Measurements from ENCODE around the gene CDC42BPB.

Gene CDC42BPB

GRCh38 chr14:103089386-103090335, 32.3 kb upstream of the CDC42BPB start:
- TF ChIP-seq ZNF302 (tag by site-specific recombination; IDR thresholded peaks at IDR 0.05; ENCODE audit: low read depth), result no peak
- no peak for TF ChIP-seq ZNF114 (tag by site-specific recombination; IDR thresholded peaks at IDR 0.05)
- TF ChIP-seq, protein P1, sequence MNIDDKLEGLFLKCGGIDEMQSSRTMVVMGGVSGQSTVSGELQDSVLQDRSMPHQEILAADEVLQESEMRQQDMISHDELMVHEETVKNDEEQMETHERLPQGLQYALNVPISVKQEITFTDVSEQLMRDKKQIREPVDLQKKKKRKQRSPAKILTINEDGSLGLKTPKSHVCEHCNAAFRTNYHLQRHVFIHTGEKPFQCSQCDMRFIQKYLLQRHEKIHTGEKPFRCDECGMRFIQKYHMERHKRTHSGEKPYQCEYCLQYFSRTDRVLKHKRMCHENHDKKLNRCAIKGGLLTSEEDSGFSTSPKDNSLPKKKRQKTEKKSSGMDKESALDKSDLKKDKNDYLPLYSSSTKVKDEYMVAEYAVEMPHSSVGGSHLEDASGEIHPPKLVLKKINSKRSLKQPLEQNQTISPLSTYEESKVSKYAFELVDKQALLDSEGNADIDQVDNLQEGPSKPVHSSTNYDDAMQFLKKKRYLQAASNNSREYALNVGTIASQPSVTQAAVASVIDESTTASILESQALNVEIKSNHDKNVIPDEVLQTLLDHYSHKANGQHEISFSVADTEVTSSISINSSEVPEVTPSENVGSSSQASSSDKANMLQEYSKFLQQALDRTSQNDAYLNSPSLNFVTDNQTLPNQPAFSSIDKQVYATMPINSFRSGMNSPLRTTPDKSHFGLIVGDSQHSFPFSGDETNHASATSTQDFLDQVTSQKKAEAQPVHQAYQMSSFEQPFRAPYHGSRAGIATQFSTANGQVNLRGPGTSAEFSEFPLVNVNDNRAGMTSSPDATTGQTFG (tag by site-specific recombination; IDR thresholded peaks at IDR 0.05; ENCODE audit: borderline replicate concordance), result no peak
- no peak for TF ChIP-seq GLI4 (tag by site-specific recombination; IDR thresholded peaks at IDR 0.05)
- no peak for TF ChIP-seq ZNF398 (tag by site-specific recombination; IDR thresholded peaks at IDR 0.05)
- Histone ChIP-seq H3K4me3 (ENCODE audit: low read depth, low read length) (no peak overlapping the region), H3K27ac (ENCODE audit: extremely low read depth, low read depth, low read length) (no peak overlapping the region), H3K9me3 (ENCODE audit: control insufficient read depth, insufficient read depth, low read depth, low read length) (no peaks in the 10 kb centered on the region), H3K36me3 (ENCODE audit: control insufficient read depth in 2 of 2, insufficient read depth in 1 of 2, low read length in 2 of 2) (no peaks in the 10 kb centered on the region), H3K4me1 (ENCODE audit: control insufficient read depth, insufficient read depth, low read length) (no peaks in the 10 kb centered on the region; the same call in 1 of the 2 replicates)
- ChIA-PET POLR2A (no interaction called here), CTCF (interaction anchor here (0.6 to 1.2 kb wide), 3 partner anchors 15 to 831 kb away, joined by 3 to 4 read pairs (median 3); no protein-coding TSS in a partner anchor)

DNA sequence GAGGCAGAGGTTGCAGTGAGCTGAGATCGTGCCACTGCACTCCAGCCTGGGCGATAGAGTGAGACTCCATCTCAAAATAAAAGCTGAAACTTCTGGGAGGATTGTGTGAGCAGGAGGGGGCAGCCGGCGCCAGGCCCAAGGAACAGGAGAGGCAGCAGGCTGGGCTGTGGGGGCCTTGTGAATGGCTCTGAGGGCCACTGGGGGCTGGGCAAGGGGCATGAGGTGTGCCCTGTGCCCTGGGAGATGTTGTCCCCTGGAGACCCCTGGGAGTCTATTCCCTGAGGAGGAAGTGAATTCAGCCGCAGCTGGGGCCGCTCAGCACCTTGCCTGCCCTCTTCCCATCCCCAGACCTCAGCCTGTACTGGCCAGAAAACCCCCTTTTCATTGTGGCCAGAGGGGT, 31.6 kb upstream of the CDC42BPB start:
- POLR2A ChIA-PET, result no interaction called here
- CTCF ChIA-PET, result interaction anchor here (0.6 to 1.1 kb wide), 2 partner anchors 97 to 831 kb away, joined by 3 to 4 read pairs; no protein-coding TSS in a partner anchor
- TF ChIP-seq, protein P2, sequence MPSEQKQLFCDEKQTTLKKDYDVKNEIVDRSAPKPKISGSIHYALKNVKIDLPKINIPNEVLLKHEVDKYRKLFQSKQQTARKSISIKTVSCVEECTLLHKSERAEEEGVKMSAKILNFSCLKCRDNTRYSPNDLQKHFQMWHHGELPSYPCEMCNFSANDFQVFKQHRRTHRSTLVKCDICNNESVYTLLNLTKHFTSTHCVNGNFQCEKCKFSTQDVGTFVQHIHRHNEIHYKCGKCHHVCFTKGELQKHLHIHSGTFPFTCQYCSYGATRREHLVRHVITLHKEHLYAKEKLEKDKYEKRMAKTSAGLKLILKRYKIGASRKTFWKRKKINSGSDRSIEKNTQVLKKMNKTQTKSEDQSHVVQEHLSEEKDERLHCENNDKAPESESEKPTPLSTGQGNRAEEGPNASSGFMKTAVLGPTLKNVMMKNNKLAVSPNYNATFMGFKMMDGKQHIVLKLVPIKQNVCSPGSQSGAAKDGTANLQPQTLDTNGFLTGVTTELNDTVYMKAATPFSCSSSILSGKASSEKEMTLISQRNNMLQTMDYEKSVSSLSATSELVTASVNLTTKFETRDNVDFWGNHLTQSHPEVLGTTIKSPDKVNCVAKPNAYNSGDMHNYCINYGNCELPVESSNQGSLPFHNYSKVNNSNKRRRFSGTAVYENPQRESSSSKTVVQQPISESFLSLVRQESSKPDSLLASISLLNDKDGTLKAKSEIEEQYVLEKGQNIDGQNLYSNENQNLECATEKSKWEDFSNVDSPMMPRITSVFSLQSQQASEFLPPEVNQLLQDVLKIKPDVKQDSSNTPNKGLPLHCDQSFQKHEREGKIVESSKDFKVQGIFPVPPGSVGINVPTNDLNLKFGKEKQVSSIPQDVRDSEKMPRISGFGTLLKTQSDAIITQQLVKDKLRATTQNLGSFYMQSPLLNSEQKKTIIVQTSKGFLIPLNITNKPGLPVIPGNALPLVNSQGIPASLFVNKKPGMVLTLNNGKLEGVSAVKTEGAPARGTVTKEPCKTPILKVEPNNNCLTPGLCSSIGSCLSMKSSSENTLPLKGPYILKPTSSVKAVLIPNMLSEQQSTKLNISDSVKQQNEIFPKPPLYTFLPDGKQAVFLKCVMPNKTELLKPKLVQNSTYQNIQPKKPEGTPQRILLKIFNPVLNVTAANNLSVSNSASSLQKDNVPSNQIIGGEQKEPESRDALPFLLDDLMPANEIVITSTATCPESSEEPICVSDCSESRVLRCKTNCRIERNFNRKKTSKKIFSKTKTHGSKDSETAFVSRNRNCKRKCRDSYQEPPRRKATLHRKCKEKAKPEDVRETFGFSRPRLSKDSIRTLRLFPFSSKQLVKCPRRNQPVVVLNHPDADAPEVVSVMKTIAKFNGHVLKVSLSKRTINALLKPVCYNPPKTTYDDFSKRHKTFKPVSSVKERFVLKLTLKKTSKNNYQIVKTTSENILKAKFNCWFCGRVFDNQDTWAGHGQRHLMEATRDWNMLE (tag by site-specific recombination; conservative IDR thresholded peaks at IDR 0.05; ENCODE audit: low read depth), result no peak
- TF ChIP-seq ZNF335 (tag by site-specific recombination; conservative IDR thresholded peaks at IDR 0.05), result 0 out of 2 replicates have a peak, but pooled peaks have one; percentile 9

GRCh38 chr14:103087343-103087835, 30.0 kb upstream of the CDC42BPB start:
- no peak overlapping the region for H3K27ac ChIP-seq (ENCODE audit: extremely low read depth, low read depth, low read length)
- H3K9me3 ChIP-seq (ENCODE audit: control insufficient read depth, insufficient read depth, low read depth, low read length), result no peaks in the 10 kb centered on the region
- H3K36me3 ChIP-seq (ENCODE audit: control insufficient read depth in 2 of 2, insufficient read depth in 1 of 2, low read length in 2 of 2), result no peaks in the 10 kb centered on the region
- POLR2A ChIA-PET, result interaction anchor here (1.2 kb wide), 1 partner anchor 9 kb away, joined by 3 read pairs; no protein-coding TSS in a partner anchor
- H3K4me3 ChIP-seq (ENCODE audit: low read depth, low read length), result no peak overlapping the region
- CTCF ChIA-PET, result interaction anchor here (0.6 to 1.6 kb wide), 2 partner anchors 17 to 54 kb away, joined by 3 to 8 read pairs; no protein-coding TSS in a partner anchor
- H3K4me1 ChIP-seq (ENCODE audit: control insufficient read depth, insufficient read depth, low read length), result no peaks in the 10 kb centered on the region; the same call in 1 of the 2 replicates
- TF ChIP-seq ZNF639 (tag by site-specific recombination; IDR thresholded peaks at IDR 0.05), result no peak
- peak; percentile 60 for TF ChIP-seq ZIC2 (tag by site-specific recombination; IDR thresholded peaks at IDR 0.05)
- TF ChIP-seq, protein P3, sequence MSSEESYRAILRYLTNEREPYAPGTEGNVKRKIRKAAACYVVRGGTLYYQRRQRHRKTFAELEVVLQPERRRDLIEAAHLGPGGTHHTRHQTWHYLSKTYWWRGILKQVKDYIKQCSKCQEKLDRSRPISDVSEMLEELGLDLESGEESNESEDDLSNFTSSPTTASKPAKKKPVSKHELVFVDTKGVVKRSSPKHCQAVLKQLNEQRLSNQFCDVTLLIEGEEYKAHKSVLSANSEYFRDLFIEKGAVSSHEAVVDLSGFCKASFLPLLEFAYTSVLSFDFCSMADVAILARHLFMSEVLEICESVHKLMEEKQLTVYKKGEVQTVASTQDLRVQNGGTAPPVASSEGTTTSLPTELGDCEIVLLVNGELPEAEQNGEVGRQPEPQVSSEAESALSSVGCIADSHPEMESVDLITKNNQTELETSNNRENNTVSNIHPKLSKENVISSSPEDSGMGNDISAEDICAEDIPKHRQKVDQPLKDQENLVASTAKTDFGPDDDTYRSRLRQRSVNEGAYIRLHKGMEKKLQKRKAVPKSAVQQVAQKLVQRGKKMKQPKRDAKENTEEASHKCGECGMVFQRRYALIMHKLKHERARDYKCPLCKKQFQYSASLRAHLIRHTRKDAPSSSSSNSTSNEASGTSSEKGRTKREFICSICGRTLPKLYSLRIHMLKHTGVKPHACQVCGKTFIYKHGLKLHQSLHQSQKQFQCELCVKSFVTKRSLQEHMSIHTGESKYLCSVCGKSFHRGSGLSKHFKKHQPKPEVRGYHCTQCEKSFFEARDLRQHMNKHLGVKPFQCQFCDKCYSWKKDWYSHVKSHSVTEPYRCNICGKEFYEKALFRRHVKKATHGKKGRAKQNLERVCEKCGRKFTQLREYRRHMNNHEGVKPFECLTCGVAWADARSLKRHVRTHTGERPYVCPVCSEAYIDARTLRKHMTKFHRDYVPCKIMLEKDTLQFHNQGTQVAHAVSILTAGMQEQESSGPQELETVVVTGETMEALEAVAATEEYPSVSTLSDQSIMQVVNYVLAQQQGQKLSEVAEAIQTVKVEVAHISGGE (tag by site-specific recombination; conservative IDR thresholded peaks at IDR 0.05; ENCODE audit: low read depth), result no peak
- peak; percentile 54; the same call in 1 of the 2 replicates for TF ChIP-seq ZNF121 (tag by site-specific recombination; IDR thresholded peaks at IDR 0.05)
- TF ChIP-seq ZNF585B (tag by site-specific recombination; IDR thresholded peaks at IDR 0.05), result no peak
- TF ChIP-seq ZNF23 (tag by site-specific recombination; IDR thresholded peaks at IDR 0.05; ENCODE audit: borderline replicate concordance), result no peak

More for the DNA sequence above, 31.6 kb upstream of the CDC42BPB start:
- H3K9me3 ChIP-seq (ENCODE audit: control insufficient read depth, insufficient read depth, low read depth, low read length), result no peaks in the 10 kb centered on the region
- H3K4me1 ChIP-seq (ENCODE audit: control insufficient read depth, insufficient read depth, low read length), result no peaks in the 10 kb centered on the region; the same call in 1 of the 2 replicates
- H3K36me3 ChIP-seq (ENCODE audit: control insufficient read depth in 2 of 2, insufficient read depth in 1 of 2, low read length in 2 of 2), result no peaks in the 10 kb centered on the region
- no peak overlapping the region for H3K4me3 ChIP-seq (ENCODE audit: low read depth, low read length)
- no peak overlapping the region for H3K27ac ChIP-seq (ENCODE audit: extremely low read depth, low read depth, low read length)
